ENCODE results near the gene LAMA3. TPM values are rescaled to one million over a fixed set of nuclear protein-coding genes. Genes with fewer than 3 reads are reported as not detected.

LAMA3 gene
- total and polyA plus RNA-seq, 9 donors, result 2.3 to 8.7 (median 3.6) TPM

- H3K36me3 ChIP-seq (ENCODE audit: control insufficient read depth, insufficient read depth, low read length), result no peaks in the 10 kb centered on the region
- no peaks in the 10 kb centered on the region for H3K4me1 ChIP-seq (ENCODE audit: control insufficient read depth, insufficient read depth, low read length)
- no peaks in the 10 kb centered on the region for H3K9me3 ChIP-seq (replicated peaks; ENCODE audit: control insufficient read depth, low read depth, low read length)
- no CpG with 5 or more reads among the region's 4 CpGs for WGBS (ENCODE audit: insufficient coverage)
- H3K27ac ChIP-seq (ENCODE audit: low read length), result no peak overlapping the region
- H3K27me3 ChIP-seq (ENCODE audit: control insufficient read depth, insufficient read depth, low read length), result peaks cover 8% of the 10 kb centered on the region
- no peak overlapping the region for H3K4me3 ChIP-seq (ENCODE audit: low read length)
- DNase-seq, result no peak
Measured at GRCh38 chr18:23669804-23670405, 19.3 kb upstream of the LAMA3 start.

GRCh38 chr18:23671564-23671963 lies 17.7 kb upstream of the LAMA3 start:
- H3K4me1 ChIP-seq (ENCODE audit: control insufficient read depth, insufficient read depth, low read length), result no peaks in the 10 kb centered on the region
- 43% methylated on average over 1 of the region's 1 CpG for WGBS (ENCODE audit: insufficient coverage)
- peaks cover 8% of the 10 kb centered on the region for H3K27me3 ChIP-seq (ENCODE audit: control insufficient read depth, insufficient read depth, low read length)
- H3K36me3 ChIP-seq (ENCODE audit: control insufficient read depth, insufficient read depth, low read length), result no peaks in the 10 kb centered on the region
- no peaks in the 10 kb centered on the region for H3K9me3 ChIP-seq (replicated peaks; ENCODE audit: control insufficient read depth, low read depth, low read length)
- no peak overlapping the region for H3K4me3 ChIP-seq (ENCODE audit: low read length)
- DNase-seq, result no peak
- H3K27ac ChIP-seq (ENCODE audit: low read length), result no peak overlapping the region

GRCh38 chr18:23673725-23674124 lies 15.5 kb upstream of the LAMA3 start:
- WGBS (ENCODE audit: insufficient coverage), result no CpG with 5 or more reads among the region's 1 CpG
- Histone ChIP-seq H3K36me3 (ENCODE audit: control insufficient read depth, insufficient read depth, low read length) (no peaks in the 10 kb centered on the region), H3K4me3 (ENCODE audit: low read length) (no peak overlapping the region), H3K4me1 (ENCODE audit: control insufficient read depth, insufficient read depth, low read length) (no peaks in the 10 kb centered on the region), H3K27me3 (ENCODE audit: control insufficient read depth, insufficient read depth, low read length) (peaks cover 11% of the 10 kb centered on the region), H3K9me3 (replicated peaks; ENCODE audit: control insufficient read depth, low read depth, low read length) (no peaks in the 10 kb centered on the region), H3K27ac (ENCODE audit: low read length) (no peak overlapping the region)
- no peak for DNase-seq

- Histone ChIP-seq H3K36me3 (ENCODE audit: control insufficient read depth, insufficient read depth, low read length) (no peaks in the 10 kb centered on the region), H3K4me1 (ENCODE audit: control insufficient read depth, insufficient read depth, low read length) (no peaks in the 10 kb centered on the region), H3K4me3 (ENCODE audit: low read length) (no peak overlapping the region), H3K27ac (ENCODE audit: low read length) (no peak overlapping the region), H3K9me3 (replicated peaks; ENCODE audit: control insufficient read depth, low read depth, low read length) (no peaks in the 10 kb centered on the region), H3K27me3 (ENCODE audit: control insufficient read depth, insufficient read depth, low read length) (peaks cover 13% of the 10 kb centered on the region)
- peak; percentile 50 for DNase-seq
Measured at GRCh38 chr18:23675236-23675635, 14.0 kb upstream of the LAMA3 start.

- H3K27ac ChIP-seq (ENCODE audit: low read length), result no peak overlapping the region
- H3K27me3 ChIP-seq (ENCODE audit: control insufficient read depth, insufficient read depth, low read length), result peaks cover 13% of the 10 kb centered on the region
- H3K9me3 ChIP-seq (replicated peaks; ENCODE audit: control insufficient read depth, low read depth, low read length), result no peaks in the 10 kb centered on the region
- no CpG with 5 or more reads among the region's 3 CpGs for WGBS (ENCODE audit: insufficient coverage)
- DNase-seq, result no peak
- H3K36me3 ChIP-seq (ENCODE audit: control insufficient read depth, insufficient read depth, low read length), result no peaks in the 10 kb centered on the region
- H3K4me3 ChIP-seq (ENCODE audit: low read length), result no peak overlapping the region
- no peaks in the 10 kb centered on the region for H3K4me1 ChIP-seq (ENCODE audit: control insufficient read depth, insufficient read depth, low read length)
Measured at GRCh38 chr18:23675896-23676295, 13.4 kb upstream of the LAMA3 start.

GRCh38 chr18:23682045-23682444 lies 7.2 kb upstream of the LAMA3 start:
- H3K27ac ChIP-seq (ENCODE audit: low read length), result no peak overlapping the region
- no peaks in the 10 kb centered on the region for H3K4me1 ChIP-seq (ENCODE audit: control insufficient read depth, insufficient read depth, low read length)
- 43% methylated on average over 1 of the region's 2 CpGs for WGBS (ENCODE audit: insufficient coverage)
- H3K27me3 ChIP-seq (ENCODE audit: control insufficient read depth, insufficient read depth, low read length), result peaks cover 14% of the 10 kb centered on the region
- H3K36me3 ChIP-seq (ENCODE audit: control insufficient read depth, insufficient read depth, low read length), result no peaks in the 10 kb centered on the region
- DNase-seq, result no peak
- H3K4me3 ChIP-seq (ENCODE audit: low read length), result no peak overlapping the region
- H3K9me3 ChIP-seq (replicated peaks; ENCODE audit: control insufficient read depth, low read depth, low read length), result no peaks in the 10 kb centered on the region

GRCh38 chr18:23682472-23682871 lies 6.8 kb upstream of the LAMA3 start:
- Histone ChIP-seq H3K27me3 (ENCODE audit: control insufficient read depth, insufficient read depth, low read length) (peaks cover 14% of the 10 kb centered on the region), H3K9me3 (replicated peaks; ENCODE audit: control insufficient read depth, low read depth, low read length) (no peaks in the 10 kb centered on the region), H3K36me3 (ENCODE audit: control insufficient read depth, insufficient read depth, low read length) (no peaks in the 10 kb centered on the region), H3K27ac (ENCODE audit: low read length) (no peak overlapping the region), H3K4me3 (ENCODE audit: low read length) (no peak overlapping the region), H3K4me1 (ENCODE audit: control insufficient read depth, insufficient read depth, low read length) (no peaks in the 10 kb centered on the region)
- no CpG with 5 or more reads among the region's 1 CpG for WGBS (ENCODE audit: insufficient coverage)
- no peak for DNase-seq

- Histone ChIP-seq H3K27ac (ENCODE audit: low read length) (no peak overlapping the region), H3K4me3 (ENCODE audit: low read length) (no peak overlapping the region), H3K36me3 (ENCODE audit: control insufficient read depth, insufficient read depth, low read length) (no peaks in the 10 kb centered on the region), H3K9me3 (replicated peaks; ENCODE audit: control insufficient read depth, low read depth, low read length) (no peaks in the 10 kb centered on the region), H3K27me3 (ENCODE audit: control insufficient read depth, insufficient read depth, low read length) (peaks cover 18% of the 10 kb centered on the region), H3K4me1 (ENCODE audit: control insufficient read depth, insufficient read depth, low read length) (no peaks in the 10 kb centered on the region)
- WGBS (ENCODE audit: insufficient coverage), result 100% methylated on average over 1 of the region's 3 CpGs
- no peak for DNase-seq
Measured at GRCh38 chr18:23683155-23683554, 6.1 kb upstream of the LAMA3 start.

GRCh38 chr18:23683671-23684070 lies 5.6 kb upstream of the LAMA3 start:
- peaks cover under 1% of the 10 kb centered on the region for H3K4me1 ChIP-seq (ENCODE audit: control insufficient read depth, insufficient read depth, low read length)
- no peak overlapping the region for H3K4me3 ChIP-seq (ENCODE audit: low read length)
- peaks cover 18% of the 10 kb centered on the region for H3K27me3 ChIP-seq (ENCODE audit: control insufficient read depth, insufficient read depth, low read length)
- no CpG with 5 or more reads among the region's 3 CpGs for WGBS (ENCODE audit: insufficient coverage)
- no peaks in the 10 kb centered on the region for H3K9me3 ChIP-seq (replicated peaks; ENCODE audit: control insufficient read depth, low read depth, low read length)
- H3K27ac ChIP-seq (ENCODE audit: low read length), result no peak overlapping the region
- no peak for DNase-seq
- H3K36me3 ChIP-seq (ENCODE audit: control insufficient read depth, insufficient read depth, low read length), result no peaks in the 10 kb centered on the region

GRCh38 chr18:23684515-23685197 lies 4.6 kb upstream of the LAMA3 start:
- Histone ChIP-seq H3K4me1 (ENCODE audit: control insufficient read depth, insufficient read depth, low read length) (peaks cover 7% of the 10 kb centered on the region), H3K9me3 (replicated peaks; ENCODE audit: control insufficient read depth, low read depth, low read length) (no peaks in the 10 kb centered on the region), H3K36me3 (ENCODE audit: control insufficient read depth, insufficient read depth, low read length) (no peaks in the 10 kb centered on the region), H3K27ac (ENCODE audit: low read length) (no peak overlapping the region), H3K4me3 (ENCODE audit: low read length) (no peak overlapping the region), H3K27me3 (ENCODE audit: control insufficient read depth, insufficient read depth, low read length) (peaks cover 22% of the 10 kb centered on the region)
- WGBS (ENCODE audit: insufficient coverage), result 44% methylated on average over 1 of the region's 5 CpGs
- DNase-seq, result no peak
